ENCODE measurements around the gene EGFR. TPM values are rescaled to one million over a fixed set of nuclear protein-coding genes. Genes with fewer than 3 reads are reported as not detected.

Gene EGFR
- total RNA-seq, 1 experiment from 2014 or later = 448 TPM

- H3K4me3 Mint-ChIP-seq (ENCODE audit: unreplicated experiment) = no peak overlapping the region
- no peaks in the 10 kb centered on the region for H3K27me3 Mint-ChIP-seq (ENCODE audit: insufficient read depth, unreplicated experiment)
- BruUV-seq (replicated peaks) = no TSS peak
- no peak overlapping the region for H3K27ac Mint-ChIP-seq (ENCODE audit: low read depth, unreplicated experiment)
- ChIA-PET CTCF (interaction anchor here (0.6 to 1.5 kb wide), 2 partner anchors 50 to 429 kb away, joined by 3 to 4 read pairs; no protein-coding TSS in a partner anchor), POLR2A (interaction anchor here (1.3 kb wide), 1 partner anchor 70 kb away, joined by 4 read pairs; no protein-coding TSS in a partner anchor)
- no peak for TF ChIP-seq CTCF (IDR thresholded peaks at IDR 0.05; ENCODE audit: unreplicated experiment)
- H3K9me3 Mint-ChIP-seq (ENCODE audit: unreplicated experiment) = no peaks in the 10 kb centered on the region
- no peaks in the 10 kb centered on the region for H3K4me1 Mint-ChIP-seq (ENCODE audit: insufficient read depth, unreplicated experiment)
- H3K36me3 Mint-ChIP-seq (ENCODE audit: insufficient read depth, unreplicated experiment) = peaks cover 34% of the 10 kb centered on the region
- intact Hi-C loops (cut with micrococcal nuclease) = no loop called here
- DNase-seq (ENCODE audit: unreplicated experiment) = no peak
Observed at GRCh38 chr7:55202150-55202913, 183.5 kb downstream of the EGFR start.

GRCh38 chr7:55203300-55203699 is 184.5 kb downstream of the EGFR start:
- TF ChIP-seq CTCF (IDR thresholded peaks at IDR 0.05; ENCODE audit: unreplicated experiment) = no peak
- intact Hi-C loops (cut with micrococcal nuclease) = no loop called here
- no peaks in the 10 kb centered on the region for H3K9me3 Mint-ChIP-seq (ENCODE audit: unreplicated experiment)
- H3K27me3 Mint-ChIP-seq (ENCODE audit: insufficient read depth, unreplicated experiment) = no peaks in the 10 kb centered on the region
- ChIA-PET POLR2A (no interaction called here), CTCF (interaction anchor here (0.6 kb wide), 1 partner anchor 380 kb away, joined by 3 read pairs; no protein-coding TSS in a partner anchor)
- BruUV-seq (replicated peaks) = no TSS peak
- no peak for DNase-seq (ENCODE audit: unreplicated experiment)
- peaks cover 24% of the 10 kb centered on the region for H3K36me3 Mint-ChIP-seq (ENCODE audit: insufficient read depth, unreplicated experiment)
- H3K4me1 Mint-ChIP-seq (ENCODE audit: insufficient read depth, unreplicated experiment) = no peaks in the 10 kb centered on the region
- no peak overlapping the region for H3K4me3 Mint-ChIP-seq (ENCODE audit: unreplicated experiment)
- no peak overlapping the region for H3K27ac Mint-ChIP-seq (ENCODE audit: low read depth, unreplicated experiment)

- ChIA-PET CTCF (interaction anchor here (0.5 to 1.9 kb wide), 3 partner anchors 50 to 889 kb away, joined by 3 to 9 read pairs (median 5); no protein-coding TSS in a partner anchor), POLR2A (no interaction called here)
- peaks cover 4% of the 10 kb centered on the region for H3K36me3 Mint-ChIP-seq (ENCODE audit: insufficient read depth, unreplicated experiment)
- no peaks in the 10 kb centered on the region for H3K4me1 Mint-ChIP-seq (ENCODE audit: insufficient read depth, unreplicated experiment)
- no peaks in the 10 kb centered on the region for H3K27me3 Mint-ChIP-seq (ENCODE audit: insufficient read depth, unreplicated experiment)
- no TSS peak for BruUV-seq (replicated peaks)
- no peaks in the 10 kb centered on the region for H3K9me3 Mint-ChIP-seq (ENCODE audit: unreplicated experiment)
- TF ChIP-seq CTCF (IDR thresholded peaks at IDR 0.05; ENCODE audit: unreplicated experiment) = no peak
- no peak overlapping the region for H3K4me3 Mint-ChIP-seq (ENCODE audit: unreplicated experiment)
- no peak overlapping the region for H3K27ac Mint-ChIP-seq (ENCODE audit: low read depth, unreplicated experiment)
- intact Hi-C loops (cut with micrococcal nuclease) = no loop called here
- no peak for DNase-seq (ENCODE audit: unreplicated experiment)
Observed at GRCh38 chr7:55205124-55205955, 186.5 kb downstream of the EGFR start.
